Measurements from ENCODE around the gene KRT38. TPM values are rescaled to one million over a fixed set of nuclear protein-coding genes. Genes with fewer than 3 reads are reported as not detected.

The KRT38 gene
- total and polyA plus RNA-seq, 3 donors from 2014 or later = not detected

DNA sequence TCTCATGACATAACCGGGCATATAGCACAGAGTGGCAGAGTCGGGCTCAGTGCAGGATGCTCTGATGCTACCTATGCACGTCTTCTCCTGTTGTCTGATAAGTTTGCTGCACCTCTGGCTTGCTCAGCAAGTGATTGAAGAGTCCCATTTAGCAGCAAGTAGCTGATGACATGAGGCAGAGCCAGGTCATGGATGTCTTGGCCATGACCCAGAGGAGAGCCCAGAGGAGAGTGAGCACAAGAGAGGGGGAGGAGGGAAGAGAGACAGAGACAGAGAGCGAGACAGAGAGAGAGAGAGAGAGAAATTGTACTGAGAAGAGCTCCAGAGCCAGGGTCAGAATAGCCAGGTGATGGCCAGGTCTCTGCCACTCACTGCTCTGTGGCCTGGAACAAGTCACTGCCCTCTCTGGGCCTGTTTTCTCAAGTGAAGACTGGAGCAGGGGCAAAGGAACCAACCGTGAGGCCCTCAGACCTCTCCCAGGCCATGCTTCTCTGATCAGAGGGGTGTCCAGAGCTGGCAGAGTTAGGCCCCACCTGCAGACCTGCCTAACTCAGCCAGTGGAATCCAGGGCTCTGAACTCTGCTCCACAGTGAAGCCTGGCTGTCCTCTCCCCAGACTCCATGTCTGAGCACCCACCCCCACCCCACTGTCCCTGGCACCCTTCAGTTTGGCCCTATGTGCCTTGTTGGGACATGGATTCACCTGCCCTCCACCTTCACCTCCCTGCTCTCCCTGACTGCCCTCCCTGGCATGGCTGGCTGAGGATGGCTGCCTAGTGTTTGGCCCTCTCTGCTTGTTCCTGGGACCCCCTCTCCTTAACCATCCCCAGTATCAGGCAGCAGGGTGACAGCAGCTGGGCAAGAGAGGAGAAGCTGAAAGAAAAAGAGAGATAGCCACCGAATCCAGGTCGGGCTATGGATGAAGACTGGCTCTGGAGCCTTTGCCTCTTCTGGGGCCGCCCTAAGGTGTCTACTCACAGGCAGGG, 44.4 kb upstream of the KRT38 start:
- no peak overlapping the region for H3K4me3 ChIP-seq
- no peak for DNase-seq
- no peaks in the 10 kb centered on the region for H3K27me3 ChIP-seq
- 93% methylated on average over 8 of the region's 8 CpGs for WGBS, 2 donors
- H3K36me3 ChIP-seq (ENCODE audit: low read depth, missing control alignments) = no peaks in the 10 kb centered on the region
- H3K27ac ChIP-seq = no peak overlapping the region
- intact Hi-C loops (cut with DNase I; ENCODE audit: low total_unique reads) = no loop called here
- TF ChIP-seq, protein P1, sequence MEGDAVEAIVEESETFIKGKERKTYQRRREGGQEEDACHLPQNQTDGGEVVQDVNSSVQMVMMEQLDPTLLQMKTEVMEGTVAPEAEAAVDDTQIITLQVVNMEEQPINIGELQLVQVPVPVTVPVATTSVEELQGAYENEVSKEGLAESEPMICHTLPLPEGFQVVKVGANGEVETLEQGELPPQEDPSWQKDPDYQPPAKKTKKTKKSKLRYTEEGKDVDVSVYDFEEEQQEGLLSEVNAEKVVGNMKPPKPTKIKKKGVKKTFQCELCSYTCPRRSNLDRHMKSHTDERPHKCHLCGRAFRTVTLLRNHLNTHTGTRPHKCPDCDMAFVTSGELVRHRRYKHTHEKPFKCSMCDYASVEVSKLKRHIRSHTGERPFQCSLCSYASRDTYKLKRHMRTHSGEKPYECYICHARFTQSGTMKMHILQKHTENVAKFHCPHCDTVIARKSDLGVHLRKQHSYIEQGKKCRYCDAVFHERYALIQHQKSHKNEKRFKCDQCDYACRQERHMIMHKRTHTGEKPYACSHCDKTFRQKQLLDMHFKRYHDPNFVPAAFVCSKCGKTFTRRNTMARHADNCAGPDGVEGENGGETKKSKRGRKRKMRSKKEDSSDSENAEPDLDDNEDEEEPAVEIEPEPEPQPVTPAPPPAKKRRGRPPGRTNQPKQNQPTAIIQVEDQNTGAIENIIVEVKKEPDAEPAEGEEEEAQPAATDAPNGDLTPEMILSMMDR (IDR thresholded peaks at IDR 0.05) = no peak
- no peak for TF ChIP-seq POLR2A (IDR thresholded peaks at IDR 0.05)
- no peaks in the 10 kb centered on the region for H3K4me1 ChIP-seq
- no peaks in the 10 kb centered on the region for H3K9me3 ChIP-seq

DNA sequence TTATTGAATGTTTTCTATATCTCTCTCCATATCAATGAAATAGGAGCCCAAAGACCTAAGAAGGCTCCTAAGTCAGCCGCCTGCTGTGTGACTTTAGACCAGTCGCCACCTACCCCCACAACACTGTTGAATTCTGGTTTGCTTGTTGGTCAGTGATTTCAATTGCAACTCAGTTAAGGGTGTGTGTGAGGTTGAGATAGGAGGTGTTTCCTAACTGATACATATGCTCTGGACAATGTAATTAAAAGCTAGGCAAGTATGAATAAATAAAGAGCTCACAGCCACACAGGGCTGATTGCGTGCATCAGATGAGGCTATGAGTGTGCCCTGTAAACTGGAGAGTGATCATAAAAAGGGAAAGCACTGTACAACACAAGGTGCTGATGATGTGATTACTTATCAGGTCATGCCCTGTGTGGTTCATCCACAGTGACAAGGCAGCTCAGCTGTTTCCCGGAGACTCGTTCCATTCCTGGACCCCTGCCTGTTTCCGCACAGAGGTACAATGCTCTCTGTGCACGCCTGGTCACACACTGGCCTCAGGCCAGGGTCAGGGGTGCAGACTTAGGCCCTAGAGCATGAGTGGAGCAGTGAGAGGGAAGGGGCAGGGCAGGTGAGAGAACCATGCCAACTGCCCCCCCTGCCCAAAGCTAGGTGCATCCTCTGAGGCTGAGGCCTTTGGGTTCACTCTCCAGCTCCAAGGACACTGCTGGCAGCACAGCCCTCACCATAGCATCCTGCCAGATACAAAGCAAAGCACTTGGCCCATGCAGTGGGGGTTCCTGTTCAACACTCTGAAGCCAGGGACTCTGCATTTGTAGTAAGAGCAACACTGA, 43.4 kb upstream of the KRT38 start:
- DNase-seq = no peak
- Histone ChIP-seq H3K36me3 (ENCODE audit: low read depth, missing control alignments) (no peaks in the 10 kb centered on the region), H3K4me3 (no peak overlapping the region), H3K27ac (no peak overlapping the region), H3K27me3 (no peaks in the 10 kb centered on the region), H3K4me1 (no peaks in the 10 kb centered on the region), H3K9me3 (no peaks in the 10 kb centered on the region)
- 76 to 88% methylated on average over 7 of the region's 7 CpGs for WGBS, 2 donors
- no peak for TF ChIP-seq POLR2A (IDR thresholded peaks at IDR 0.05)
- TF ChIP-seq, protein P1 (IDR thresholded peaks at IDR 0.05) = no peak
- intact Hi-C loops (cut with DNase I; ENCODE audit: low total_unique reads) = no loop called here

DNA sequence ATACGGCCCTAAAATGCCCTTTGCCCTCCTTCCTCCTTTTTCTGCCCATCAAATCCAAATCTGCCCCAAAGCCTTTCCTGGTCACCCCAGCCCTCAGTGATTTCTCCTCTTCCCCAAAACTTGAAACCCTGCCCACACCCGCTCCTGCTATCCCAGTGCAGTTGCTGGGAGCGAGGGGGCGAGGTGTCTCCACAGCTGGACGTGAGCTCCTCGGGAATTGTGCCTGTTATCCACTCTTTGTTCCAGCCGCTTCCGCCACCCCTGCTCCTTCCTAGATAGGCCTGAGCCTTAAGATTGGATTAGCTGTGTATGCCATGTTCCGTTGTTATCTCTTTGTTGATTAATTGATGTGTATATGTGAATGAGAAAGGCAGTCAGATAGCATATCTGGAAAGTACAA, 42.7 kb upstream of the KRT38 start:
- TF ChIP-seq, protein P1 (IDR thresholded peaks at IDR 0.05) = no peak
- TF ChIP-seq POLR2A (IDR thresholded peaks at IDR 0.05) = no peak
- no peaks in the 10 kb centered on the region for H3K36me3 ChIP-seq (ENCODE audit: low read depth, missing control alignments)
- 66 to 72% methylated on average over 9 of the region's 9 CpGs for WGBS, 2 donors
- H3K27me3 ChIP-seq = no peaks in the 10 kb centered on the region
- no peaks in the 10 kb centered on the region for H3K4me1 ChIP-seq
- intact Hi-C loops (cut with DNase I; ENCODE audit: low total_unique reads) = no loop called here
- DNase-seq = no peak
- H3K27ac ChIP-seq = no peak overlapping the region
- H3K4me3 ChIP-seq = no peak overlapping the region
- H3K9me3 ChIP-seq = no peaks in the 10 kb centered on the region

DNA sequence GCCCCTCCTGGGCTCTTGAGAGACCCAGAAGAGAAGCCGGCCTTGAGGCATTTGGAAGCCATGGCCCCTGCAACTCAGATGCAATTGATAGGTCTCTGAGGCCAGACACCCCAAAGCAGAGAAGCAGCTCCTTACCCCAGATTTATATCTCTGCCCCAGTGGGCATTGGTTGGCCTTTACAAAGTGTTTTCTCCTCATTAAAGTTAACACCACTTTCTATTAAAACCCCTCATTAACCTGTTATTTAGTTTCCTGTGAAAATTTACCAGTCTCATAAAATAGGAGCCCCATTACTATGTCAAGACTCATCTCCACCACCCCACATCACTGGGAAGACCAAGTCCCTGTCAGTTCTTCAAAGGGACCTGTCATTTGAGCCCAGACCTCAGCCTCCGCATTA, 40.3 kb upstream of the KRT38 start, which contains the start of gene KRT35:
KRT35 (minus strand) TSS at position 116 of the 400 bp plus-strand sequence; CDS start at position 62, 54 bp downstream.
- no peak within 1 kb of the TSS for H3K4me3 ChIP-seq
- H3K4me1 ChIP-seq = no peaks in the 10 kb centered on the region
- TF ChIP-seq POLR2A (IDR thresholded peaks at IDR 0.05) = no peak
- TF ChIP-seq, protein P1 (IDR thresholded peaks at IDR 0.05) = no peak
- WGBS, 2 donors = 82 to 91% methylated on average over 2 of the region's 2 CpGs
- no peak for DNase-seq
- intact Hi-C loops (cut with DNase I; ENCODE audit: low total_unique reads) = no loop called here
- no peak within 1 kb of the TSS for H3K27ac ChIP-seq
- H3K9me3 ChIP-seq = no peaks in the 10 kb centered on the region
- no peaks in the 10 kb centered on the region for H3K27me3 ChIP-seq
- no peaks in the 10 kb centered on the region for H3K36me3 ChIP-seq (ENCODE audit: low read depth, missing control alignments)

Measured in testis (tissue), 3 donors.